C4-2B (cell line): Measurements from ENCODE around the gene ABCC10.

Experiments used
- CTCF ChIP-seq: fragments of 450-650 bp; conservative IDR thresholded peaks from 2 replicates; pipeline ENCODE4 v1.5.1; 2017; ENCODE audit warnings: mild to moderate bottlenecking
- ZFX ChIP-seq: fragments of 450-650 bp; IDR thresholded peaks from 2 replicates; pipeline ENCODE4 v1.6.1; 2017

- TF ChIP-seq CTCF (no peak), ZFX (no peak)
Observed at GRCh38 chr6:43497689-43498088, 70.3 kb downstream of the ABCC10 start.
